Spleen (tissue), 11 donors: ENCODE data around the gene RAD52. TPM values are rescaled to one million over a fixed set of nuclear protein-coding genes. Genes with fewer than 3 reads are reported as not detected.

Source experiments
- DNase-seq: peaks from one replicate; pipeline ENCODE4 v3.0.0-alpha.2; 2020
- H3K27ac ChIP-seq, 8 donors: fragments of 200-600 bp; sonication (generic) in 7 of 8; 1 replicate in 4 of 8; 2 replicates in 4 of 8; pipeline versions ENCODE4 v1.5.0 to v1.8.0; 2016 to 2021; ENCODE audit warnings: inconsistent platforms in 4 of 8, mild to moderate bottlenecking in 4 of 8, moderate library complexity in 1 of 8
- H3K27me3 ChIP-seq, 7 donors: fragments of 200-600 bp; sonication (generic) in 6 of 7; replicated peaks in 1 of 7; 1 replicate in 4 of 7; 2 replicates in 3 of 7; pipeline versions ENCODE4 v1.5.0 to v1.8.0; 2016 to 2021; ENCODE audit warnings: inconsistent platforms in 3 of 7, mild to moderate bottlenecking in 1 of 7
- H3K36me3 ChIP-seq, 6 donors: fragments of 200-600 bp; sonication (generic) in 5 of 6; 1 replicate in 4 of 6; 2 replicates in 2 of 6; pipeline versions ENCODE4 v1.5.0 to v1.8.0; 2016 to 2021; ENCODE audit warnings: inconsistent platforms in 2 of 6
- H3K4me1 ChIP-seq, 6 donors: fragments of 200-600 bp; sonication (generic) in 5 of 6; 1 replicate in 3 of 6; 2 replicates in 3 of 6; pipeline versions ENCODE4 v1.5.0 to v1.8.0; 2016 to 2021; ENCODE audit warnings: inconsistent platforms in 3 of 6
- H3K4me3 ChIP-seq, 8 donors: fragments of 200-600 bp; sonication (generic) in 7 of 8; 1 replicate in 4 of 8; 2 replicates in 4 of 8; pipeline versions ENCODE4 v1.5.0 to v1.8.0; 2016 to 2021; ENCODE audit warnings: inconsistent platforms in 4 of 8, mild to moderate bottlenecking in 4 of 8, moderate library complexity in 2 of 8
- H3K9me3 ChIP-seq, 8 donors: fragments of 200-600 bp; sonication (generic) in 7 of 8; 1 replicate in 4 of 8; 2 replicates in 4 of 8; pipeline versions ENCODE4 v1.5.0 to v1.8.0; 2016 to 2021; ENCODE audit warnings: inconsistent platforms in 4 of 8
- POLR2A ChIP-seq, 3 donors: fragments of 450-650 bp; IDR thresholded peaks; one replicate each; pipeline ENCODE4 v1.5.1; 2017; ENCODE audit warnings: antibody characterized with exemption in 3 of 3, mild to moderate bottlenecking in 1 of 3
- POLR2AphosphoS5 ChIP-seq, 3 donors: sonication (generic); formaldehyde crosslinking; IDR thresholded peaks; one replicate each; pipeline ENCODE4 v1.5.1; 2017; ENCODE audit warnings: antibody characterized with exemption in 3 of 3
- WGBS, 5 donors: extraction: QIAGEN DNeasy Blood & Tissue Kit in 3 of 5; methylation state at CpG; one replicate each; pipeline versions ENCODE4 v1.1.5 to v1.1.7; 2013 to 2018; 5-methylcytosine and 5-hydroxymethylcytosine counted together
- intact Hi-C: fragments of 100-400 bp; cut with DNase I; formaldehyde crosslinking; loops from one replicate; pipeline ENCODE4 v1.15.0; 2023; ENCODE audit warnings: low total_unique reads
- polyA plus RNA-seq, 3 donors: library from polyadenylated mRNA; stranded (reverse); fragments of 200-250 nt; gene quantifications; one replicate each; pipeline ENCODE4 v1.2.1, GENCODE V29; 2013
- total RNA-seq, 7 donors: library from RNA; depleted of rRNA in 3 of 7; stranded (reverse); fragments of >200 nt in 3 of 7; fragmentation: NEBNext Ultra II Directional in 4 of 7; extraction: Animal tissue kit (Norgen Biotek cat#: 25700) in 4 of 7; gene quantifications; one replicate each; pipeline versions ENCODE4 v1.1.0 to v1.2.1, GENCODE V29; 2016 to 2021
- TF ChIP-seq, protein P1 (sequence below), 11 experiments: fragments of 200-600 bp in 7 of 11; fragments of 450-650 bp in 4 of 11; sonication (generic) in 4 of 11; IDR thresholded peaks in 8 of 11; conservative IDR thresholded peaks in 3 of 11; 1 replicate in 7 of 11; 2 replicates in 4 of 11; pipeline versions ENCODE4 v1.4.0 to v1.8.0; 2016 to 2021; ENCODE audit warnings: antibody characterized with exemption in 11 of 11, inconsistent platforms in 4 of 11, mild to moderate bottlenecking in 1 of 11
- donor health status: healthy with polysubstance abuse.
- donor health status: DM: no; HTN: no; CAD: no; lungs with moderate emphysema.
- donor health status: DM: no; HTN: no; CAD: no.
- donor health status: Bipolar disorder and iron deficiency.
- donor health status: healthy.
- donor health status: DM: no; HTN: no; CAD: no.
- donor health status: DM: yes; HTN: yes; CAD: no.

The RAD52 gene
- total and polyA plus RNA-seq, 10 donors: 4.6 to 19.5 (median 13.2) TPM

- H3K27ac ChIP-seq: no peak overlapping the region
- no peaks in the 10 kb centered on the region for H3K9me3 ChIP-seq
- 85 to 99% (median 90%) methylated on average over 8 of the region's 8 CpGs for WGBS, 5 donors
- TF ChIP-seq, protein P1, sequence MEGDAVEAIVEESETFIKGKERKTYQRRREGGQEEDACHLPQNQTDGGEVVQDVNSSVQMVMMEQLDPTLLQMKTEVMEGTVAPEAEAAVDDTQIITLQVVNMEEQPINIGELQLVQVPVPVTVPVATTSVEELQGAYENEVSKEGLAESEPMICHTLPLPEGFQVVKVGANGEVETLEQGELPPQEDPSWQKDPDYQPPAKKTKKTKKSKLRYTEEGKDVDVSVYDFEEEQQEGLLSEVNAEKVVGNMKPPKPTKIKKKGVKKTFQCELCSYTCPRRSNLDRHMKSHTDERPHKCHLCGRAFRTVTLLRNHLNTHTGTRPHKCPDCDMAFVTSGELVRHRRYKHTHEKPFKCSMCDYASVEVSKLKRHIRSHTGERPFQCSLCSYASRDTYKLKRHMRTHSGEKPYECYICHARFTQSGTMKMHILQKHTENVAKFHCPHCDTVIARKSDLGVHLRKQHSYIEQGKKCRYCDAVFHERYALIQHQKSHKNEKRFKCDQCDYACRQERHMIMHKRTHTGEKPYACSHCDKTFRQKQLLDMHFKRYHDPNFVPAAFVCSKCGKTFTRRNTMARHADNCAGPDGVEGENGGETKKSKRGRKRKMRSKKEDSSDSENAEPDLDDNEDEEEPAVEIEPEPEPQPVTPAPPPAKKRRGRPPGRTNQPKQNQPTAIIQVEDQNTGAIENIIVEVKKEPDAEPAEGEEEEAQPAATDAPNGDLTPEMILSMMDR (IDR thresholded peaks at IDR 0.05 in 8 of 11, conservative IDR thresholded peaks at IDR 0.05 in 3 of 11): no peak
- TF ChIP-seq POLR2AphosphoS5 (IDR thresholded peaks at IDR 0.05) (no peak), POLR2A (IDR thresholded peaks at IDR 0.05) (no peak)
- no peak for DNase-seq
- intact Hi-C loops: no loop called here
- H3K4me1 ChIP-seq: peaks cover 0 to 7% (median 0%) of the 10 kb centered on the region in 6 donors
- H3K36me3 ChIP-seq: no peaks in the 10 kb centered on the region
- no peaks in the 10 kb centered on the region for H3K27me3 ChIP-seq
- H3K4me3 ChIP-seq: no peak overlapping the region
Observed at GRCh38 chr12:969821-970220, 20.3 kb upstream of the RAD52 start.

DNA sequence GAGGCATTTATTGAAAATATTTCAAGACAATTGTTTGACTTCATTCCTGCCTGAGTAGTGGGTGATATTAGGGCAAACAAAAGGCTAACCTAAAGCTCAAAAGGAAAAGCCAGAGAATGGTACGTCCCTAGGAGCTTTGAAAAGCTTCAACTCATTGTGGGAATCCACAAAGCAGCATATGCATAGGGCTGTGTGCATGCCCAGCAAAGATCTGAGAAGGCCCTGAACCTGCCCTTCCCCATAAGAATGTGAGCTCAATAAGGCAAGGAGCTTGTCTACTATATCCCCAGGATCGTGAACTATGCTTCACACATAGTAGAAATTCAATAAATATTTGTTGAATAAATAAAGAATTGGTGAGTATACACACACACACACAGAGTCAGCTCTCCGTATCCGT, 19.1 kb upstream of the RAD52 start:
- TF ChIP-seq, protein P1 (IDR thresholded peaks at IDR 0.05 in 8 of 11, conservative IDR thresholded peaks at IDR 0.05 in 3 of 11): no peak
- no peak for TF ChIP-seq POLR2A (IDR thresholded peaks at IDR 0.05)
- no peak for TF ChIP-seq POLR2AphosphoS5 (IDR thresholded peaks at IDR 0.05)
- Histone ChIP-seq H3K9me3 (no peaks in the 10 kb centered on the region), H3K27ac (no peak overlapping the region), H3K4me1 (peaks cover 0 to 7% (median 0%) of the 10 kb centered on the region in 6 donors), H3K36me3 (no peaks in the 10 kb centered on the region), H3K27me3 (no peaks in the 10 kb centered on the region), H3K4me3 (no peak overlapping the region)
- DNase-seq: no peak
- intact Hi-C loops: no loop called here
- 65 to 95% (median 82%) methylated on average over 4 of the region's 4 CpGs for WGBS, 5 donors

- DNase-seq: no peak
- H3K9me3 ChIP-seq: no peaks in the 10 kb centered on the region
- no peak overlapping the region for H3K4me3 ChIP-seq
- intact Hi-C loops: no loop called here
- 81 to 93% (median 85%) methylated on average over 9 of the region's 9 CpGs for WGBS, 5 donors
- TF ChIP-seq POLR2A (IDR thresholded peaks at IDR 0.05): no peak
- no peak for TF ChIP-seq POLR2AphosphoS5 (IDR thresholded peaks at IDR 0.05)
- TF ChIP-seq, protein P1 (IDR thresholded peaks at IDR 0.05 in 8 of 11, conservative IDR thresholded peaks at IDR 0.05 in 3 of 11): no peak
- H3K36me3 ChIP-seq: no peaks in the 10 kb centered on the region
- no peak overlapping the region for H3K27ac ChIP-seq
- no peaks in the 10 kb centered on the region for H3K27me3 ChIP-seq
- peaks cover 0 to 7% (median 0%) of the 10 kb centered on the region in 6 donors for H3K4me1 ChIP-seq
Observed at GRCh38 chr12:967641-968040, 18.1 kb upstream of the RAD52 start.

DNA sequence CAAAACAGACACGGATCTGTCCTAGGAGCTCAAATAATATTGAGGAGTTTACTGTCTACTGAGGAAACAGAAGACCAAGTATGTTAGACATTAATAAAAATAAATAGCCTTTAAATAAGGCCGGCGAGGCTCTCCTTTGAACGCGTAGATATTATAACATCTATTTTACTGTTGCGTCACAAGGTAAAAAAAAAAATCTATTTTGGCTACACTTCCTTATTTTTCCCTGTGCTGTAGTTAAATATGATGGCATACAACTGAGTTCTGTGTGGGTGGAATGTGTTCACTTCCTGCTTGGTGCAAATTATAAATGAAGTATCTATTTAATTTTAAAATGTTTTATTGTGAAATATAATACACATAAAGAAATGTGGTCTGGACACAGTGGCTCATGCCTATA, 17.2 kb upstream of the RAD52 start:
- WGBS, 5 donors: 54 to 74% (median 61%) methylated on average over 6 of the region's 6 CpGs

More for the DNA sequence above, 17.2 kb upstream of the RAD52 start:
- Histone ChIP-seq H3K27me3 (no peaks in the 10 kb centered on the region), H3K4me3 (no peak overlapping the region), H3K36me3 (no peaks in the 10 kb centered on the region), H3K27ac (no peak overlapping the region), H3K9me3 (no peaks in the 10 kb centered on the region), H3K4me1 (peaks cover 0 to 7% (median 0%) of the 10 kb centered on the region in 6 donors)
- TF ChIP-seq POLR2A (IDR thresholded peaks at IDR 0.05): no peak
- TF ChIP-seq, protein P1 (IDR thresholded peaks at IDR 0.05 in 8 of 11, conservative IDR thresholded peaks at IDR 0.05 in 3 of 11): no peak
- TF ChIP-seq POLR2AphosphoS5 (IDR thresholded peaks at IDR 0.05): no peak
- intact Hi-C loops: no loop called here
- DNase-seq: no peak
